AG10803 (cell line): Measurements from ENCODE around the gene GALNT18.

Experiments used
- DNase-seq: peaks from one replicate; pipeline ENCODE4 v3.0.0; 2010; ENCODE audit warnings: low read depth
- H3K4me3 ChIP-seq: 2 replicates; pipeline ENCODE4 v1.5.1; 2011; ENCODE audit warnings: mild to moderate bottlenecking, low read length, control low read depth
- CTCF ChIP-seq: conservative IDR thresholded peaks from 2 replicates; pipeline ENCODE4 v1.5.1; 2011; ENCODE audit warnings: mild to moderate bottlenecking, low read length, control low read depth, inconsistent platforms

The GALNT18 gene

GRCh38 chr11:11318461-11318860 is 303.3 kb downstream of the GALNT18 start:
- no peak for DNase-seq
- H3K4me3 ChIP-seq, result no peak overlapping the region
- no peak for TF ChIP-seq CTCF

GRCh38 chr11:11316651-11317230 is 305.1 kb downstream of the GALNT18 start:
- no peak for TF ChIP-seq CTCF

GRCh38 chr11:11313902-11314692 is 307.7 kb downstream of the GALNT18 start:
- DNase-seq, result no peak
- TF ChIP-seq CTCF, result no peak
- H3K4me3 ChIP-seq, result no peak overlapping the region

More at GRCh38 chr11:11316651-11317230, 305.1 kb downstream of the GALNT18 start:
- H3K4me3 ChIP-seq, result no peak overlapping the region
- no peak for DNase-seq

GRCh38 chr11:11313426-11313825 is 308.4 kb downstream of the GALNT18 start:
- TF ChIP-seq CTCF, result no peak
- no peak overlapping the region for H3K4me3 ChIP-seq
- peak; percentile 12 for DNase-seq

- H3K4me3 ChIP-seq, result no peak overlapping the region
- no peak for TF ChIP-seq CTCF
- DNase-seq, result no peak
These were observed 309.1 kb downstream of the GALNT18 start for GRCh38 chr11:11312738-11313137.

- TF ChIP-seq CTCF, result no peak
- no peak for DNase-seq
These were observed 310.6 kb downstream of the GALNT18 start for GRCh38 chr11:11311169-11311568.

GRCh38 chr11:11309906-11310305 is 311.9 kb downstream of the GALNT18 start:
- TF ChIP-seq CTCF, result no peak
- no peak for DNase-seq
- H3K4me3 ChIP-seq, result no peak overlapping the region

More at GRCh38 chr11:11311169-11311568, 310.6 kb downstream of the GALNT18 start:
- no peak overlapping the region for H3K4me3 ChIP-seq
